ENCODE data around the gene OR6J1. TPM values are rescaled to one million over a fixed set of nuclear protein-coding genes. Genes with fewer than 3 reads are reported as not detected.

OR6J1 gene
- total and polyA plus RNA-seq, 2 of the 8 experiments (the other 6 are each of a cell fraction or from before 2014, with no cell fraction given), result not detected

- Histone ChIP-seq H4K20me1 (replicated peaks in 1 of 2; ENCODE audit: control insufficient read depth in 1 of 2, insufficient read depth in 2 of 2, low read length in 2 of 2) (no peaks in the 10 kb centered on the region), H2AFZ (ENCODE audit: low read length) (no peak overlapping the region), H3K27me3 (replicated peaks in 1 of 4; ENCODE audit: control insufficient read depth in 3 of 4, extremely low read depth in 1 of 4, insufficient read depth in 3 of 4, low read length in 3 of 4) (peaks cover 0 to 1% (median 0%) of the 10 kb centered on the region in 4 experiments; a peak in 1 of 7 replicates), H2BK20ac (ENCODE audit: low read length) (no peak overlapping the region), H2AK5ac (ENCODE audit: low read depth, low read length) (no peak overlapping the region), H3K4me3 (ENCODE audit: extremely low read depth in 1 of 4, insufficient read depth in 2 of 4, low read depth in 3 of 4, low read length in 4 of 4) (no peak overlapping the region), H3K4me1 (replicated peaks in 1 of 4; ENCODE audit: control insufficient read depth in 3 of 4, insufficient read depth in 4 of 4, low read length in 3 of 4) (no peaks in the 10 kb centered on the region), H3K4ac (replicated peaks; ENCODE audit: insufficient read length, low read depth, low read length) (no peak overlapping the region), H3K79me1 (ENCODE audit: low read depth, low read length) (no peaks in the 10 kb centered on the region), H3K23me2 (ENCODE audit: low read depth, low read length) (no peaks in the 10 kb centered on the region), H4K5ac (ENCODE audit: insufficient read length, low read depth, low read length) (no peak overlapping the region), H3K9me3 (ENCODE audit: insufficient read depth in 2 of 2, low read depth in 1 of 2, low read length in 1 of 2) (no peaks in the 10 kb centered on the region), H3K18ac (ENCODE audit: extremely low read depth, low read length) (no peak overlapping the region), H3K4me2 (ENCODE audit: insufficient read depth in 1 of 2, low read depth in 2 of 2, low read length in 2 of 2) (no peak overlapping the region), H3K56ac (replicated peaks; ENCODE audit: insufficient read length, low read depth, low read length) (no peak overlapping the region), H3K14ac (ENCODE audit: insufficient read length) (no peak overlapping the region), H4K91ac (replicated peaks; ENCODE audit: insufficient read length, low read length) (no peak overlapping the region), H2BK5ac (ENCODE audit: low read depth, low read length) (no peak overlapping the region), H3K9ac (replicated peaks in 1 of 4; ENCODE audit: extremely low read depth in 1 of 4, low read depth in 3 of 4, low read length in 3 of 4) (no peak overlapping the region), H2BK12ac (ENCODE audit: low read depth, low read length) (no peak overlapping the region), H3K36me3 (ENCODE audit: control insufficient read depth in 2 of 4, insufficient read depth in 4 of 4, low read length in 3 of 4) (no peaks in the 10 kb centered on the region), H4K8ac (ENCODE audit: extremely low read depth, insufficient read depth, low read length) (no peak overlapping the region), H2BK120ac (replicated peaks; ENCODE audit: low read depth, low read length) (no peak overlapping the region), H3K79me2 (ENCODE audit: control insufficient read depth in 1 of 2, insufficient read depth in 2 of 2, low read length in 2 of 2) (no peaks in the 10 kb centered on the region), H3K23ac (ENCODE audit: insufficient read length) (no peak overlapping the region), H3K27ac (ENCODE audit: low read depth, low read length) (no peak overlapping the region), H2BK15ac (ENCODE audit: low read length) (no peak overlapping the region)
- DNase-seq (ENCODE audit: low read depth in 1 of 2, low spot score in 2 of 2) (no peak), FAIRE-seq (no peak)
- ChIA-PET CTCF (ENCODE audit: partially characterized antibody) (interaction anchor here (0.7 kb wide), 1 partner anchor 36 kb away, joined by 3 read pairs; no protein-coding TSS in a partner anchor), POLR2A (ENCODE audit: partially characterized antibody) (no interaction called here)
- TF ChIP-seq BACH1 (IDR thresholded peaks at IDR 0.05; ENCODE audit: low read length), result no peak
- TF ChIP-seq EZH2 (IDR thresholded peaks at IDR 0.05; ENCODE audit: low read depth, low read length, severe bottlenecking), result no peak
- no peak for TF ChIP-seq SP4 (IDR thresholded peaks at IDR 0.05; ENCODE audit: low read length)
These were observed 48.0 kb upstream of the OR6J1 start for GRCh38 chr14:22692194-22692593.
